ENCODE data around the gene UBN1.
"Not testable (repeated sequence)": the region's sequence is repeated elsewhere in the genome, so short reads cannot be mapped to it uniquely, and the experiment has no call there.

The UBN1 gene

GRCh38 chr16:4894276-4895150 lies 47.2 kb downstream of the UBN1 start:
- Histone ChIP-seq H3K4me3 (ENCODE audit: low read length in 2 of 2) (no peak overlapping the region), H3K9ac (ENCODE audit: low read depth in 1 of 2, low read length in 2 of 2) (no peak overlapping the region), H3K27ac (ENCODE audit: low read depth in 2 of 2, low read length in 2 of 2) (no peak overlapping the region), H3K4me1 (ENCODE audit: control insufficient read depth in 2 of 2, insufficient read depth in 2 of 2, low read length in 2 of 2) (no peaks in the 10 kb centered on the region), H3K36me3 (ENCODE audit: control insufficient read depth in 2 of 2, insufficient read depth in 2 of 2, low read length in 2 of 2) (peaks cover 0 to 3% of the 10 kb centered on the region in 2 donors), H3K27me3 (ENCODE audit: control insufficient read depth in 2 of 2, insufficient read depth in 2 of 2, low read length in 2 of 2) (no peaks in the 10 kb centered on the region), H3K9me3 (ENCODE audit: control insufficient read depth in 2 of 2, low read length in 2 of 2) (no peaks in the 10 kb centered on the region)

- Histone ChIP-seq H3K4me3 (ENCODE audit: low read length in 2 of 2) (no peak overlapping the region), H3K27me3 (ENCODE audit: control insufficient read depth in 2 of 2, insufficient read depth in 2 of 2, low read length in 2 of 2) (no peaks in the 10 kb centered on the region), H3K4me1 (ENCODE audit: control insufficient read depth in 2 of 2, insufficient read depth in 2 of 2, low read length in 2 of 2) (no peaks in the 10 kb centered on the region), H3K36me3 (ENCODE audit: control insufficient read depth in 2 of 2, insufficient read depth in 2 of 2, low read length in 2 of 2) (no peaks in the 10 kb centered on the region), H3K9ac (ENCODE audit: low read depth in 1 of 2, low read length in 2 of 2) (no peak overlapping the region), H3K27ac (ENCODE audit: low read depth in 2 of 2, low read length in 2 of 2) (no peak overlapping the region), H3K9me3 (ENCODE audit: control insufficient read depth in 2 of 2, low read length in 2 of 2) (no peaks in the 10 kb centered on the region)
Measured at GRCh38 chr16:4895366-4895765, 48.1 kb downstream of the UBN1 start.

DNA sequence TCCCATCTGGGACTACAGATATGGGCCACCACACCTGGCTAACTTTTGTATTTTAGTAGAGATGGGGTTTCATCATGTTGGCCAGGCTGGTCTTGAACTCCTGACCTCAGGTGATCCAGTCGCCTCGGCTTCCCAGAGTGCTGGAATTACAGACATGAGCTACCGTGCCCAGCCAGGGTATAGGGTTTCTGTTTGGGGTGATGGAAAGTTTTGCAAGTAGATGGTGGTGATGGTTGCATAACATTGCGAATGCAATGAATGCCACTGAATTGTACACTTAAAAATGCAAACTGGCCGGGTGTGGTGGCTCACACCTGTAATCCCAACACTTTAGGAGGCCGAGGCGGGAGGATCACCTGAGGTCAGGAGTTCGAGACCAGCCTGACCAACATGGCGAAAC lies 49.5 kb downstream of the UBN1 start:
- not testable (repeated sequence) for H3K27me3 ChIP-seq (ENCODE audit: control insufficient read depth in 2 of 2, insufficient read depth in 2 of 2, low read length in 2 of 2); H3K36me3 ChIP-seq (ENCODE audit: control insufficient read depth in 2 of 2, insufficient read depth in 2 of 2, low read length in 2 of 2); H3K27ac ChIP-seq (ENCODE audit: low read depth in 2 of 2, low read length in 2 of 2); H3K9me3 ChIP-seq (ENCODE audit: control insufficient read depth in 2 of 2, low read length in 2 of 2); H3K4me1 ChIP-seq (ENCODE audit: control insufficient read depth in 2 of 2, insufficient read depth in 2 of 2, low read length in 2 of 2); H3K4me3 ChIP-seq (ENCODE audit: low read length in 2 of 2); H3K9ac ChIP-seq (ENCODE audit: low read depth in 1 of 2, low read length in 2 of 2)

DNA sequence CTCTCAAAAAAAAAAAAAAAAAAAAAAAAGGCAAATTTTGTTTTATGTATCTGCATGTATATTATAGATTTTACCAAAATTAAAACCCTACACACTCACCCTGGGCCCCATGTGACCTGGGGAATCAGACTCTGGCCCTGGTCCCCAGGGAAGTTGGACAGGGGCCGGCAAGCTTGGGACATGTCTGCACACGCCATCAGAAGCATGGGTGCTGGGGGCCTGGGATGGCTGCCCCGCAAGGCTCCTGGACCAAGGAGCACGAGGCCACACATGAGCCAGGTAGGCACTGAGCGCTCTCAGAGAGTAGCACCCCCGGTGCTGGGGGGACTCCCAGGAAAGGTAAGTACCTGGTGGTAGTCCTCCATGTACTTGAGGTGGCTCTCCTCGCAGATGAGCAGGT lies 50.0 kb downstream of the UBN1 start:
- Histone ChIP-seq H3K27me3 (ENCODE audit: control insufficient read depth in 2 of 2, insufficient read depth in 2 of 2, low read length in 2 of 2) (no peaks in the 10 kb centered on the region), H3K27ac (ENCODE audit: low read depth in 2 of 2, low read length in 2 of 2) (no peak overlapping the region), H3K9ac (ENCODE audit: low read depth in 1 of 2, low read length in 2 of 2) (no peak overlapping the region), H3K4me3 (ENCODE audit: low read length in 2 of 2) (no peak overlapping the region), H3K36me3 (ENCODE audit: control insufficient read depth in 2 of 2, insufficient read depth in 2 of 2, low read length in 2 of 2) (no peaks in the 10 kb centered on the region), H3K4me1 (ENCODE audit: control insufficient read depth in 2 of 2, insufficient read depth in 2 of 2, low read length in 2 of 2) (no peaks in the 10 kb centered on the region), H3K9me3 (ENCODE audit: control insufficient read depth in 2 of 2, low read length in 2 of 2) (no peaks in the 10 kb centered on the region)

DNA sequence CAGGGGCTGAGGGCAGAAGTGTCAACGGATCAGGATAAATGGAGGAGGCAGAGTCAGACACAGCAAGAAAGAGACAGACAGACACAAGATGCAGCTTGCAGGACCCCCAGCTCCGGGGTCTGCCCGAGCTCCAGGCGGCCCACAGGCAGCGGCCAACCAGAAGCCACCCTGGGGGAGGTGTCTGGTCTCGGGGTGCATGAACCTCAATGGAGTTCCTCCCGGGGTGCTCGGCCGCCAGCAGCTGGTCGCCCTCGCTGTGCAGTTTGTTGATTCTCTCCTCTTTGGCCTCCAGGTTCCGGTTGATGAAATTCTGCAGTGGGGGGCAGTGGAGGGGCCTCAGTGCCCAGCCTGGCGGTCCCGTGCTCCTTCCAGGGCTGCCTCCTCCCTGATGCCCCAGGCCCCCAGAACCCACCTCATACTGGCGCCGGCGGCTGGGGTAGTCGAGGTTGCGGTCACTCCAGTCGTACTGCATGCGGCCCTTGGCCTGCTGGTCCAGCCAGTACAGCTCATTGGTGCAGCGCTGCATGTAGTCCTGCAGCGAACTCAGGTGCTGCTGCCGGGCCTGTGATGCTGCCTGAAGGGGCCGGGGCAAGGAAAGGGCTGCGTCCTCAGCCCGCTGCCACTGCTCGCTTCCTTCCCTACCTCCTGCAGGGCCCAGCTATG lies 51.7 kb downstream of the UBN1 start:
- Histone ChIP-seq H3K9me3 (ENCODE audit: control insufficient read depth in 2 of 2, low read length in 2 of 2) (no peaks in the 10 kb centered on the region), H3K9ac (ENCODE audit: low read depth in 1 of 2, low read length in 2 of 2) (no peak overlapping the region), H3K27me3 (ENCODE audit: control insufficient read depth in 2 of 2, insufficient read depth in 2 of 2, low read length in 2 of 2) (no peaks in the 10 kb centered on the region), H3K27ac (ENCODE audit: low read depth in 2 of 2, low read length in 2 of 2) (no peak overlapping the region), H3K4me3 (ENCODE audit: low read length in 2 of 2) (no peak overlapping the region), H3K4me1 (ENCODE audit: control insufficient read depth in 2 of 2, insufficient read depth in 2 of 2, low read length in 2 of 2) (no peaks in the 10 kb centered on the region), H3K36me3 (ENCODE audit: control insufficient read depth in 2 of 2, insufficient read depth in 2 of 2, low read length in 2 of 2) (no peaks in the 10 kb centered on the region)

- Histone ChIP-seq H3K36me3 (ENCODE audit: control insufficient read depth in 2 of 2, insufficient read depth in 2 of 2, low read length in 2 of 2) (no peaks in the 10 kb centered on the region), H3K4me3 (ENCODE audit: low read length in 2 of 2) (no peak overlapping the region), H3K27me3 (ENCODE audit: control insufficient read depth in 2 of 2, insufficient read depth in 2 of 2, low read length in 2 of 2) (no peaks in the 10 kb centered on the region), H3K4me1 (ENCODE audit: control insufficient read depth in 2 of 2, insufficient read depth in 2 of 2, low read length in 2 of 2) (no peaks in the 10 kb centered on the region), H3K9ac (ENCODE audit: low read depth in 1 of 2, low read length in 2 of 2) (no peak overlapping the region), H3K27ac (ENCODE audit: low read depth in 2 of 2, low read length in 2 of 2) (no peak overlapping the region), H3K9me3 (ENCODE audit: control insufficient read depth in 2 of 2, low read length in 2 of 2) (no peaks in the 10 kb centered on the region)
Measured at GRCh38 chr16:4899474-4899846, 52.2 kb downstream of the UBN1 start.

- H3K36me3 ChIP-seq (ENCODE audit: control insufficient read depth in 2 of 2, insufficient read depth in 2 of 2, low read length in 2 of 2) = no peaks in the 10 kb centered on the region
- H3K27me3 ChIP-seq (ENCODE audit: control insufficient read depth in 2 of 2, insufficient read depth in 2 of 2, low read length in 2 of 2) = no peaks in the 10 kb centered on the region
Measured at GRCh38 chr16:4900036-4900435, 52.8 kb downstream of the UBN1 start.

GRCh38 chr16:4900750-4901149 lies 53.5 kb downstream of the UBN1 start:
- no peaks in the 10 kb centered on the region for H3K36me3 ChIP-seq (ENCODE audit: control insufficient read depth in 2 of 2, insufficient read depth in 2 of 2, low read length in 2 of 2)
- no peaks in the 10 kb centered on the region for H3K4me1 ChIP-seq (ENCODE audit: control insufficient read depth in 2 of 2, insufficient read depth in 2 of 2, low read length in 2 of 2)
- no peak overlapping the region for H3K27ac ChIP-seq (ENCODE audit: low read depth in 2 of 2, low read length in 2 of 2)
- H3K4me3 ChIP-seq (ENCODE audit: low read length in 2 of 2) = no peak overlapping the region
- H3K9ac ChIP-seq (ENCODE audit: low read depth in 1 of 2, low read length in 2 of 2) = no peak overlapping the region
- no peaks in the 10 kb centered on the region for H3K9me3 ChIP-seq (ENCODE audit: control insufficient read depth in 2 of 2, low read length in 2 of 2)
- no peaks in the 10 kb centered on the region for H3K27me3 ChIP-seq (ENCODE audit: control insufficient read depth in 2 of 2, insufficient read depth in 2 of 2, low read length in 2 of 2)

More at GRCh38 chr16:4900036-4900435, 52.8 kb downstream of the UBN1 start:
- Histone ChIP-seq H3K9me3 (ENCODE audit: control insufficient read depth in 2 of 2, low read length in 2 of 2) (no peaks in the 10 kb centered on the region), H3K27ac (ENCODE audit: low read depth in 2 of 2, low read length in 2 of 2) (no peak overlapping the region), H3K4me3 (ENCODE audit: low read length in 2 of 2) (no peak overlapping the region), H3K9ac (ENCODE audit: low read depth in 1 of 2, low read length in 2 of 2) (no peak overlapping the region), H3K4me1 (ENCODE audit: control insufficient read depth in 2 of 2, insufficient read depth in 2 of 2, low read length in 2 of 2) (no peaks in the 10 kb centered on the region)

GRCh38 chr16:4902038-4902437 lies 54.8 kb downstream of the UBN1 start:
- H3K9me3 ChIP-seq (ENCODE audit: control insufficient read depth in 2 of 2, low read length in 2 of 2) = no peaks in the 10 kb centered on the region
- H3K9ac ChIP-seq (ENCODE audit: low read depth in 1 of 2, low read length in 2 of 2) = no peak overlapping the region
- H3K4me3 ChIP-seq (ENCODE audit: low read length in 2 of 2) = no peak overlapping the region
- H3K4me1 ChIP-seq (ENCODE audit: control insufficient read depth in 2 of 2, insufficient read depth in 2 of 2, low read length in 2 of 2) = no peaks in the 10 kb centered on the region
- no peaks in the 10 kb centered on the region for H3K27me3 ChIP-seq (ENCODE audit: control insufficient read depth in 2 of 2, insufficient read depth in 2 of 2, low read length in 2 of 2)
- H3K27ac ChIP-seq (ENCODE audit: low read depth in 2 of 2, low read length in 2 of 2) = no peak overlapping the region
- no peaks in the 10 kb centered on the region for H3K36me3 ChIP-seq (ENCODE audit: control insufficient read depth in 2 of 2, insufficient read depth in 2 of 2, low read length in 2 of 2)

DNA sequence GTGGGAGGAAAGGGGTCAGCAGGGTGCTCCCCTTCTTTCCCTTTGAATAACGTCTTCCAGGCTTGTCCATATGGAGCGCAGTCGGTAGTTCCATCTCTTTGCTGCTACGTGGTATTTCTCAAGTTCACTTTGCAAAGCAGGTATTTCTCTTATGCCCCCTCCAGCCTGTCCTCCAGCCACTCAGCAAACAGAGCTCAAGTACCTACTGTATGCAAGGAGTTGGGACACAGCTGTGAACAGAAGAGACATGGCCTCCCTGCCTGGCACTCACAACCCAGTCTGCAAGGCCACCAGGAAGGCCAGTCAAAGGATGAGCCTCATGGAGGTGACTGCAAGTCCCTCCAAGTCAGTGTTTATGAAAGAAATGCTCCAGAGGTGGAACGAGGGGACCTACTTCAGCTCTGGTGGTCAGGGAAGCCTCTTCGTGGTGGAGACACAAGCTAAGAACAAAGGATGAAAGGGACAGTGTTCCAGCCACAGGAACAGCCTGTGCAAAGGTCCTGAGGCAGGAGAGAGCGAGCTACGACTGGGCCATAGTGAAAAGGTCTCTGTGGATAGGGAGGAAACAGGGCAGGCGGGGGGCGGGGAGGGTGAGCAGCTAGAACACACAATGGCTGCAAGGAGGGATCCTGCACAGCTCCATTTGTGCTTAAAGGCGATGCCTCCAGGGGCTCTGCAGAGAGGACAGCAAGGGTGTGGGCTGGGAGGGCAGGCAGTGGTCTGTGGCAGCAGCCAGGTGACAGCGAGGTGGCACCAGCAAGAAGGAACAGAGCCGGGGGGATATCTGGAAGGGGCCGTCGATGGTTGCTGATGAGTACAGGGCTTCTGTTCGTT lies 57.0 kb downstream of the UBN1 start:
- no peaks in the 10 kb centered on the region for H3K4me1 ChIP-seq (ENCODE audit: control insufficient read depth in 2 of 2, insufficient read depth in 2 of 2, low read length in 2 of 2)
- H3K36me3 ChIP-seq (ENCODE audit: control insufficient read depth in 2 of 2, insufficient read depth in 2 of 2, low read length in 2 of 2) = no peaks in the 10 kb centered on the region
- H3K4me3 ChIP-seq (ENCODE audit: low read length in 2 of 2) = no peak overlapping the region
- H3K9me3 ChIP-seq (ENCODE audit: control insufficient read depth in 2 of 2, low read length in 2 of 2) = no peaks in the 10 kb centered on the region
- no peaks in the 10 kb centered on the region for H3K27me3 ChIP-seq (ENCODE audit: control insufficient read depth in 2 of 2, insufficient read depth in 2 of 2, low read length in 2 of 2)
- H3K9ac ChIP-seq (ENCODE audit: low read depth in 1 of 2, low read length in 2 of 2) = no peak overlapping the region
- no peak overlapping the region for H3K27ac ChIP-seq (ENCODE audit: low read depth in 2 of 2, low read length in 2 of 2)
